Psoas muscle (tissue), 8 donors: ENCODE data around the gene MRPS18A. TPM values are rescaled to one million over a fixed set of nuclear protein-coding genes. Genes with fewer than 3 reads are reported as not detected.

ENCODE experiments used
- ATAC-seq, 4 donors: fragments of 200-7000 bp; cut with Tn5 transposase; one replicate each; pipeline ENCODE4 v1.9.1; 2020; ENCODE audit warnings: moderate library complexity in 3 of 4, mild to moderate bottlenecking in 2 of 4
- DNase-seq, 2 donors: peaks; one replicate each; pipeline ENCODE4 v3.0.0-alpha.2; 2020
- H3K27ac ChIP-seq: fragments of 200-600 bp; one replicate; pipeline ENCODE4 v1.8.0; 2022
- H3K27me3 ChIP-seq, 3 donors: fragments of 200-600 bp in 1 of 3; one replicate each; pipeline versions ENCODE4 v1.6.1 to v1.8.0; 2013 to 2022; ENCODE audit warnings: low read length in 2 of 3, mild to moderate bottlenecking in 2 of 3, moderate library complexity in 1 of 3; ENCODE audit not compliant: insufficient read depth in 3 of 3
- H3K36me3 ChIP-seq, 2 donors: fragments of 200-600 bp in 1 of 2; one replicate each; pipeline versions ENCODE4 v1.6.1 to v1.8.0; 2013 to 2022; ENCODE audit warnings: low read depth in 1 of 2, mild to moderate bottlenecking in 1 of 2, moderate library complexity in 1 of 2; ENCODE audit not compliant: insufficient read depth in 1 of 2
- H3K4me1 ChIP-seq: fragments of 200-600 bp; one replicate; pipeline ENCODE4 v1.8.0; 2022
- H3K4me3 ChIP-seq: fragments of 200-600 bp; one replicate; pipeline ENCODE4 v1.8.0; 2022; ENCODE audit warnings: mild to moderate bottlenecking
- H3K9me3 ChIP-seq: fragments of 200-600 bp; one replicate; pipeline ENCODE4 v1.8.0; 2022
- WGBS, 3 donors: extraction: QIAGEN DNeasy Blood & Tissue Kit; methylation state at CpG; one replicate each; pipeline versions ENCODE4 v1.1.6 to v1.1.7; 2013; 5-methylcytosine and 5-hydroxymethylcytosine counted together
- intact Hi-C, 2 donors: fragments of 100-400 bp; cut with DNase I; formaldehyde crosslinking; loops; one replicate each; pipeline versions ENCODE4 v1.11.0 to v1.14.2; 2022
- polyA plus RNA-seq, 3 donors: library from polyadenylated mRNA; stranded (reverse); fragments of 200-250 nt; gene quantifications; one replicate each; pipeline ENCODE4 v1.2.3, GENCODE V29; 2013
- total RNA-seq, 4 donors: library from RNA; stranded (reverse); fragmentation: NEBNext Ultra II Directional in 2 of 4; extraction: Animal tissue kit (Norgen Biotek cat#: 25700) in 2 of 4; gene quantifications; one replicate each; pipeline versions ENCODE4 v1.2.1 to v1.2.4, GENCODE V29; 2021 to 2023
- TF ChIP-seq, protein P1 (sequence below): fragments of 200-600 bp; IDR thresholded peaks from one replicate; pipeline ENCODE4 v1.8.0; 2022; ENCODE audit warnings: antibody characterized with exemption
- donor health status: healthy with polysubstance abuse.
- donor health status: DM: no; HTN: no; CAD: no; lungs with moderate emphysema.
- donor health status: Bipolar disorder and iron deficiency.
- donor health status: healthy.
- donor health status: DM: yes; HTN: yes; CAD: no.
- donor health status: DM: no; HTN: no; CAD: no.
- donor health status: DM: no; HTN: no; CAD: no.
- donor health status: DM: yes; HTN: yes; CAD: no.

The MRPS18A gene
- total and polyA plus RNA-seq, 7 donors, result 64.1 to 152 (median 131) TPM

DNA sequence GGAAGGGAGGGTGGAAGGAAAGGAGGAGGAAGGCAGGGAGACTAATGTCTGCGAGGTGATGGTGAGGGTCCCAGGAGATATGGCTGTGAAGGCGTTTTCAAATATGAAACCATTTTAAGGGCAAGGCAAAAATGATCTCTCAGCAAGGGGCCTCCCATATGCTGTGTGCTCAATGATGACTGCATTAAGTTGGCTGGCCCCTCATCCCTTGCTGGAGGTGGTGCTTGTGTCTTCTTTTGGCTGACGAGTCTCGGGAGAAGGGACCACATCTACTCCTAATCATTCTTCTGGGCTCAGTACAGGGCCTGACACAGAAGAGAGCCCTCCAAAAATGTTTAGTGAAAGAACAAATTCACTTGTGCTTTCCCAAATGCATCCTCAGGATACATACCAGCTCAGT lies 23.0 kb upstream of the MRPS18A start:
- WGBS, 3 donors, result 77 to 83% (median 78%) methylated on average over 4 of the region's 4 CpGs

DNA sequence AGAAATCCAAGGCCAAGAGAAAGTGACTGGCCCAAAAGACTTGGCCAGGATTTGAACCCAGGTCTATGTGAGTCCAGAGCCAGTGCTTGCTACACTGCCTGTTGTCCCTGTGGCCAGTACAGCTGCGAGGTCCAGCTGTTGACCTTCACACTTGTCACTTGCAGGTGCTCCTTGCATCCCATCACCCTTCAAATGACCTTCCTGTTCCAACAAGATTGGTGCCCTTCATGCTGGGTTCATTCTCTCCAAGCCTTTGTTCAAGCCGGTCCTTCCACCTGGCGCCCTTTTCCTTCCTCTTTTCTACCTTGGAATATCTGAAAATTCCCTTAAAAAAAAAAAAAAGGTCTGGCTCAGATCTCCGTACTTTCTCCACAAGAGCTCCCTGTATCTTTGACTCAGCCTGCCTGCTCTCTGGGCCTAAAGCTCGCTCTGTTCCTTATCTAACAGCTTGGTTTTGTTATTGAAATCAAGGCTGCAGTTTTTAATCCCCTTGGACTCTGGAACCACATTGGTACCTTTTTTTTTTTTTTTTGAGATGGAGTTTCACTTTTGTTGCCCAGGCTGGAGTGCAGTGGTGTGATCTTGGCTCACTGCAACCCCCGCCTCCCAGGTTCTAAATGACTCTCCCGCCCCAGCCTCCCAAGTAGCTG lies 22.2 kb upstream of the MRPS18A start:
- Histone ChIP-seq H3K9me3 (no peaks in the 10 kb centered on the region), H3K27me3 (no peaks in the 10 kb centered on the region), H3K4me3 (no peak overlapping the region), H3K4me1 (no peaks in the 10 kb centered on the region), H3K27ac (peak overlapping the region; percentile 32), H3K36me3 (no peaks in the 10 kb centered on the region)
- intact Hi-C loops, result loop anchor here in 1 of 2 donors (5.0 kb wide), 1 partner anchor 42 kb away; no protein-coding TSS in a partner anchor
- no peak for ATAC-seq
- no peak for DNase-seq
- 67 to 76% (median 70%) methylated on average over 7 of the region's 7 CpGs for WGBS, 3 donors
- TF ChIP-seq, protein P1, sequence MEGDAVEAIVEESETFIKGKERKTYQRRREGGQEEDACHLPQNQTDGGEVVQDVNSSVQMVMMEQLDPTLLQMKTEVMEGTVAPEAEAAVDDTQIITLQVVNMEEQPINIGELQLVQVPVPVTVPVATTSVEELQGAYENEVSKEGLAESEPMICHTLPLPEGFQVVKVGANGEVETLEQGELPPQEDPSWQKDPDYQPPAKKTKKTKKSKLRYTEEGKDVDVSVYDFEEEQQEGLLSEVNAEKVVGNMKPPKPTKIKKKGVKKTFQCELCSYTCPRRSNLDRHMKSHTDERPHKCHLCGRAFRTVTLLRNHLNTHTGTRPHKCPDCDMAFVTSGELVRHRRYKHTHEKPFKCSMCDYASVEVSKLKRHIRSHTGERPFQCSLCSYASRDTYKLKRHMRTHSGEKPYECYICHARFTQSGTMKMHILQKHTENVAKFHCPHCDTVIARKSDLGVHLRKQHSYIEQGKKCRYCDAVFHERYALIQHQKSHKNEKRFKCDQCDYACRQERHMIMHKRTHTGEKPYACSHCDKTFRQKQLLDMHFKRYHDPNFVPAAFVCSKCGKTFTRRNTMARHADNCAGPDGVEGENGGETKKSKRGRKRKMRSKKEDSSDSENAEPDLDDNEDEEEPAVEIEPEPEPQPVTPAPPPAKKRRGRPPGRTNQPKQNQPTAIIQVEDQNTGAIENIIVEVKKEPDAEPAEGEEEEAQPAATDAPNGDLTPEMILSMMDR, result no peak

More for the DNA sequence above, 23.0 kb upstream of the MRPS18A start:
- TF ChIP-seq, protein P1, result no peak
- no peak for DNase-seq
- Histone ChIP-seq H3K36me3 (no peaks in the 10 kb centered on the region), H3K4me1 (peaks cover 5% of the 10 kb centered on the region), H3K27ac (no peak overlapping the region), H3K27me3 (no peaks in the 10 kb centered on the region), H3K4me3 (no peak overlapping the region), H3K9me3 (no peaks in the 10 kb centered on the region)
- no peak for ATAC-seq
- intact Hi-C loops, result no loop called here

DNA sequence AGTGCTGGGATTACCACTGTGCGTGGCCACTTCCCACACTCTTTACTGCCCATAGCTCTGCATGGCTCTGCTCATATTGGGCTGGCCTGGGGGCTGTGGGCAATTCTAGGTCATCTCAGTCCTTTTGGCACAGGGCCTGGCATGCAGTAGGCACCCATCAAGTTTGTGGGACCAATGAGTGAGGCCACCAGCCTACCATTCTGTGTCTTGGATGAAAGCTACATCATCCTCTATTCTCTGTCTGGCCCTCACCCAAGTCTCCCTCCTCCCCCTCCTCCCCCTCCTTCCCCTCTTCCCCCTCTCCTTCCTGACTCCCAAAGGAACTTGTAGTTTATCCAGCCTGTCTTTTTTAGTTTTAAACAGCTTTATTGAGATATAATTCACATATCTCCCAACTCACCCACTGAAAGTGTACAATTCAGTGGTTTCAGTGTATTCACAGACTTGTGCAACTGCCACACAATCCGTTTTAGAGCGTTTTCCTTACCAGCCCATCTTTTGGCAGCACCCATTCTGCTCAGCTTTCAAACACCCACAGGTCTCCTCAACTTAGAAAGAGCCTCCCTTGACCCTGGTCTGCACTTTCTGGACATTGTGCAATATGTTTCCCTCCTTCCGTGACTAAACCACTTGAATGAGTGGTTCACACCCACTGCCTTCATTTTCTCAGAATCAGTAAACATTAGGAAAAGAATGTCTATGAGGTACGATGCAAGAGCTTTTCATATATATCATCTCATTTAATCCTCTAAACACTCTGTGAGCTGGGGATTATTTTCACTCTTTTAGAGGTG lies 21.5 kb upstream of the MRPS18A start:
- TF ChIP-seq, protein P1, result no peak
- intact Hi-C loops, result loop anchor here in 1 of 2 donors (5.0 kb wide), 1 partner anchor 42 kb away; no protein-coding TSS in a partner anchor
- Histone ChIP-seq H3K9me3 (no peaks in the 10 kb centered on the region), H3K27ac (peak overlapping the region; percentile 32), H3K4me1 (no peaks in the 10 kb centered on the region), H3K27me3 (no peaks in the 10 kb centered on the region), H3K4me3 (no peak overlapping the region), H3K36me3 (no peaks in the 10 kb centered on the region)
- DNase-seq (no peak), ATAC-seq (peak; percentile 42 to 77 (median 64))
- 47 to 78% (median 52%) methylated on average over 5 of the region's 5 CpGs for WGBS, 3 donors

DNA sequence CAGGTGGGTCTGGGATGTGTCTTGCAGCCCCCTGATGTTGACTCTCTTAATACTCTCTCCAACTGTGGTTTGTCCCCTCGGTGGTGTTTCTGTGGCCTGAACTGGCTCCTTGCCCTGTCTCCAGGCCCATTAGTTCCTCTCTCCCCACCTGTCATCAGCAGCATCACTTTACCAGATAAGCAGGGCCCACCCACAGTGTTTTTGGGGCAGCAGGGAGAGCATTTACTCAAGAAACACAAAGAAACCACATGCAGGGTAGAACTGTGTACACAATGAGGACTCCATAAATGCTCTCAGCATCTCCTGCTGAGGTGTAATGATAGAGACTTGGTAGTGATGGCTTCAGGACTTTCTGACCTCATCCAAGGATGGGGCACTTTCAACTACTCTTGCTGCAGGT lies 20.2 kb upstream of the MRPS18A start:
- no peaks in the 10 kb centered on the region for H3K36me3 ChIP-seq
- H3K9me3 ChIP-seq, result no peaks in the 10 kb centered on the region
- DNase-seq (no peak), ATAC-seq (no peak)
- TF ChIP-seq, protein P1, result no peak
- no peak overlapping the region for H3K4me3 ChIP-seq
- WGBS, 3 donors, result 22 to 43% (median 27%) methylated on average over 1 of the region's 1 CpG
- peaks cover 6% of the 10 kb centered on the region for H3K4me1 ChIP-seq
- no peaks in the 10 kb centered on the region for H3K27me3 ChIP-seq
- intact Hi-C loops, result loop anchor here in 1 of 2 donors (5.0 kb wide), 1 partner anchor 40 kb away; no protein-coding TSS in a partner anchor
- no peak overlapping the region for H3K27ac ChIP-seq
